Fibroblast of pulmonary artery (primary cell): ENCODE results near the gene B4GALT3.

Source experiments
- DNase-seq: peaks from one replicate; pipeline ENCODE4 v3.0.0-alpha.2; 2010; ENCODE audit warnings: low read depth
- H3K4me3 ChIP-seq: replicated peaks from 2 replicates; pipeline ENCODE4 v1.5.1; 2011; ENCODE audit warnings: low read depth, mild to moderate bottlenecking, control low read depth, low read length, moderate library complexity
- CTCF ChIP-seq: IDR thresholded peaks from 2 replicates; pipeline ENCODE4 v1.5.1; 2011; ENCODE audit warnings: mild to moderate bottlenecking, control low read depth, low read length, inconsistent platforms; ENCODE audit errors: missing control alignments

B4GALT3 gene

GRCh38 chr1:161192476-161193465 is 15.5 kb upstream of the B4GALT3 start:
- DNase-seq = peak; percentile 84
- no peak overlapping the region for H3K4me3 ChIP-seq
- TF ChIP-seq CTCF = peak; percentile 97

DNA sequence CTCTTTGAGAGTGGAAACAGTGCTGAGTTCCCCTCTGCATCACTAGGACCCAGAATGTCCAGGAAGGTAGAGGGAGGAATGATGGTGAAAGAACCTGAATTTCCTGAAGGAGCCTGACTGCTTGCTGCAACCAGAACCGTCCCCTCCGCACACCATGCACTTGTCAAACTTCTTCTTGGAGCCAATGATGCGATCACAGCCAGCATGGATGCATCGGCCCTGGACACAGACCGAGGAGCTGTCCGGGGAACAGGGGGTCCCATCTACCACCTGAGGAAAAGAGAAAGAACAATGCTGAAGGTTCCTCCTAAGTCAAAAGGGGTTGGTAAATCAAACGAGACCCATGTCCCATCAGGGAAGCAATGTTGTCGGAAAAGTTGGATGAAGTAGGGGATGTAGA is 14.7 kb upstream of the B4GALT3 start:
- no peak for TF ChIP-seq CTCF
- no peak for DNase-seq
- no peak overlapping the region for H3K4me3 ChIP-seq

- no peak for DNase-seq
- no peak for TF ChIP-seq CTCF
- H3K4me3 ChIP-seq = no peak overlapping the region
These were observed 13.7 kb upstream of the B4GALT3 start for GRCh38 chr1:161190962-161191521.

- no peak overlapping the region for H3K4me3 ChIP-seq
- DNase-seq = no peak
- TF ChIP-seq CTCF = no peak
These were observed 11.7 kb upstream of the B4GALT3 start for GRCh38 chr1:161189036-161189435.

DNA sequence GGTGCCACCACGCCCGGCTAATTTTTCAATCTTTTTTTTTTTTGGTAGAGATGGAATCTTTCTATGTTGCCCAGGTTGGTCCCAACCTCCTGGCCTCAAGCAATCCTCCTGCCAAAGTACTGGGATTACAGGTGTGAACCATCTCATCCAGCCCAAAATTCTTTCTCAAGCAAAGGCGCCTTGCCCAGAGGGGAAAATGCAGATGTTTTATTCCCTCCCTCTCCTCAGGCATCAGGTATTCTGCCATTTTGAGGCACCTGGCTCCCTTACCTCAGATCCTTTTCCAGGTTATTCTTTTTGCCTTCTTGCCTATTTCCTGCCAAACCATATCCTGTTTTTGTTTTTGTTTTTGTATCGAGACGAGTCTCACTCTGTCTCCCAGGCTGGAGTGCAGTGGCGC is 11.1 kb upstream of the B4GALT3 start:
- TF ChIP-seq CTCF = no peak
- no peak for DNase-seq
- H3K4me3 ChIP-seq = no peak overlapping the region

- H3K4me3 ChIP-seq = no peak overlapping the region
- DNase-seq = no peak
- no peak for TF ChIP-seq CTCF
These were observed 10.0 kb upstream of the B4GALT3 start for GRCh38 chr1:161187311-161187710.
